ENCODE results near the gene FREM2.

DNA sequence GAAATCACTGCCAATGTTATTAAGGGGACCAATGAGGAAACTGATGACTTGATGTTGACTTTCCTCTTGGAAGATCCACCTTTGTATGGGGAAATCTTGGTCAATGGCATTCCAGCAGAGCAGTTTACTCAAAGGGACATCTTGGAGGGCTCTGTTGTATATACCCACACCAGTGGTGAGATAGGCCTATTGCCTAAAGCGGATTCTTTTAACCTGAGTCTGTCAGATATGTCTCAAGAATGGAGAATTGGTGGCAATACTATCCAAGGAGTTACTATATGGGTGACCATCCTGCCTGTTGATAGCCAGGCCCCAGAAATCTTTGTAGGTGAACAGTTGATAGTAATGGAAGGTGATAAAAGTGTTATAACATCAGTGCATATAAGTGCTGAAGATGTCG, 3.4 kb downstream of the FREM2 start:
- TF ChIP-seq, protein P1, sequence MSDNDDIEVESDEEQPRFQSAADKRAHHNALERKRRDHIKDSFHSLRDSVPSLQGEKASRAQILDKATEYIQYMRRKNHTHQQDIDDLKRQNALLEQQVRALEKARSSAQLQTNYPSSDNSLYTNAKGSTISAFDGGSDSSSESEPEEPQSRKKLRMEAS (IDR thresholded peaks at IDR 0.05; ENCODE audit: low read depth, low read length): no peak
- TF ChIP-seq, protein P2, sequence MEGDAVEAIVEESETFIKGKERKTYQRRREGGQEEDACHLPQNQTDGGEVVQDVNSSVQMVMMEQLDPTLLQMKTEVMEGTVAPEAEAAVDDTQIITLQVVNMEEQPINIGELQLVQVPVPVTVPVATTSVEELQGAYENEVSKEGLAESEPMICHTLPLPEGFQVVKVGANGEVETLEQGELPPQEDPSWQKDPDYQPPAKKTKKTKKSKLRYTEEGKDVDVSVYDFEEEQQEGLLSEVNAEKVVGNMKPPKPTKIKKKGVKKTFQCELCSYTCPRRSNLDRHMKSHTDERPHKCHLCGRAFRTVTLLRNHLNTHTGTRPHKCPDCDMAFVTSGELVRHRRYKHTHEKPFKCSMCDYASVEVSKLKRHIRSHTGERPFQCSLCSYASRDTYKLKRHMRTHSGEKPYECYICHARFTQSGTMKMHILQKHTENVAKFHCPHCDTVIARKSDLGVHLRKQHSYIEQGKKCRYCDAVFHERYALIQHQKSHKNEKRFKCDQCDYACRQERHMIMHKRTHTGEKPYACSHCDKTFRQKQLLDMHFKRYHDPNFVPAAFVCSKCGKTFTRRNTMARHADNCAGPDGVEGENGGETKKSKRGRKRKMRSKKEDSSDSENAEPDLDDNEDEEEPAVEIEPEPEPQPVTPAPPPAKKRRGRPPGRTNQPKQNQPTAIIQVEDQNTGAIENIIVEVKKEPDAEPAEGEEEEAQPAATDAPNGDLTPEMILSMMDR (IDR thresholded peaks at IDR 0.05; ENCODE audit: low read depth, low read length): no peak
- TF ChIP-seq POLR2A (IDR thresholded peaks at IDR 0.05; ENCODE audit: extremely low read depth, insufficient read length) (no peak), MYC (IDR thresholded peaks at IDR 0.05; ENCODE audit: low read depth, low read length) (no peak)

Data from NB4 (cell line).